ENCODE measurements around the gene LRMDA.

Gene LRMDA

DNA sequence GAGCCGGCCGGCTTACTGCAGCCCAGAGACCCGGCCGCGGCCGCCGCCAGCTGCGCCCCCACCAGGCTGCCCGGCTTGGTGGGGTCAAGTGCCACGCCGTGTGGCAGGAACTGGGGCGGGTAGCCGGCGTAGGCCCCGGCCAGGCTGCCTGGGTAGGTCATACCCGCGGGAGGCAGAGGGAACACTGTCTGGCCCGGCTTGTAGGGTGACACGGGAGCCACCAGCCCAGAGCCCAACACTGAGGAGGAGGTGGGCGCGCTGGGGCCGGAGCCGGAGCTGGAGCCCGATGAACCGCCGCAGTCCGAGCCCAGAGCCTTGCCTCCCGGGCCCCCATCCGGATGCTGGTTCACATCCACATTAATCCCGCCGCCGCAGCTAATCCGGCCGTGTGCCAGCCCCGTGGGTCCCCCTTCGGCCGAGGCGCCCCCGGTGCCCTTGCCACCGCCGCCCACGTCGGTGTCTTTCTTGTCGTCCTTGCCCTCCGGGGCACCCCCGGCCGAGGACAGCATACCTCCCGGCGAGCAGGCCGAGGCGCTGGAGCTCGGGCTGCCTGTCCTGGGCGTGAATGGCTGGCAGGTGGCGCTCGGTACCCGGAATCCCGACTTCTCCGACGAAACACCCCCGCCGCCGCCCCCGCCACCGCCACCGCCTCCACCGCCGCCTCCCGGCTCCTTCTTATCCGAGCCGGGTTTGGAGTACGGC is 31.8 kb upstream of the LRMDA start:
- TF ChIP-seq, protein P1, sequence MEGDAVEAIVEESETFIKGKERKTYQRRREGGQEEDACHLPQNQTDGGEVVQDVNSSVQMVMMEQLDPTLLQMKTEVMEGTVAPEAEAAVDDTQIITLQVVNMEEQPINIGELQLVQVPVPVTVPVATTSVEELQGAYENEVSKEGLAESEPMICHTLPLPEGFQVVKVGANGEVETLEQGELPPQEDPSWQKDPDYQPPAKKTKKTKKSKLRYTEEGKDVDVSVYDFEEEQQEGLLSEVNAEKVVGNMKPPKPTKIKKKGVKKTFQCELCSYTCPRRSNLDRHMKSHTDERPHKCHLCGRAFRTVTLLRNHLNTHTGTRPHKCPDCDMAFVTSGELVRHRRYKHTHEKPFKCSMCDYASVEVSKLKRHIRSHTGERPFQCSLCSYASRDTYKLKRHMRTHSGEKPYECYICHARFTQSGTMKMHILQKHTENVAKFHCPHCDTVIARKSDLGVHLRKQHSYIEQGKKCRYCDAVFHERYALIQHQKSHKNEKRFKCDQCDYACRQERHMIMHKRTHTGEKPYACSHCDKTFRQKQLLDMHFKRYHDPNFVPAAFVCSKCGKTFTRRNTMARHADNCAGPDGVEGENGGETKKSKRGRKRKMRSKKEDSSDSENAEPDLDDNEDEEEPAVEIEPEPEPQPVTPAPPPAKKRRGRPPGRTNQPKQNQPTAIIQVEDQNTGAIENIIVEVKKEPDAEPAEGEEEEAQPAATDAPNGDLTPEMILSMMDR (IDR thresholded peaks at IDR 0.05) = peak; percentile 64

DNA sequence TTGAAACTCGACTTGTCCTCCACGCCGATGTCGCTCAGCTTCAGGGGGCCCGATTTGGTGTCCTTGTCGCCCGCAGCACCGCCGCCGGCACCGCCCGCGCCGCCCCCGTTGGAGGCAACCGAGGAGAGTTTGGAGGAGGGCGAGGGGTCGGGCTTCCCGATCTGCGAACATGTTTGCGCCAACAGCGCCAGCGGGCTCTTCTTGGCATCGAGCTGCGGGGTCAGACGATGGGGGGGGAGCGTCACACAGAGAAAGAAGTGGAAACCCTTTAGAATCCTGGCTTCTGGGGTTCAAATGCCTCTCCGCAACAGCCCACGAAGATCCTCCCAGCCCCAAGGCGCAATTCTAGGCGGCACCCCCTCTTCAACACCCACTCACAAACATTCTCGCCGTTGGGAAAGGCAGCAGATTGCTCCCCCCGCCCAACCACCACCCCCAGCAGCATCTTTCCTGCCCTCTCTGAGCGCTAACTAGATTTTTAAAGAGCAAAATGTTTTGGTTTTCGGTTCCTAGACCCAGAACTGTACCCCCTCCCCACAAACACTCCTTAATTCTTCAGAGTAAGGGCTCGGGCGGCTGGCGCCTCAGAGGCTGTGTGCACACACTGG is 31.2 kb upstream of the LRMDA start:
- TF ChIP-seq, protein P1 (IDR thresholded peaks at IDR 0.05) = no peak

DNA sequence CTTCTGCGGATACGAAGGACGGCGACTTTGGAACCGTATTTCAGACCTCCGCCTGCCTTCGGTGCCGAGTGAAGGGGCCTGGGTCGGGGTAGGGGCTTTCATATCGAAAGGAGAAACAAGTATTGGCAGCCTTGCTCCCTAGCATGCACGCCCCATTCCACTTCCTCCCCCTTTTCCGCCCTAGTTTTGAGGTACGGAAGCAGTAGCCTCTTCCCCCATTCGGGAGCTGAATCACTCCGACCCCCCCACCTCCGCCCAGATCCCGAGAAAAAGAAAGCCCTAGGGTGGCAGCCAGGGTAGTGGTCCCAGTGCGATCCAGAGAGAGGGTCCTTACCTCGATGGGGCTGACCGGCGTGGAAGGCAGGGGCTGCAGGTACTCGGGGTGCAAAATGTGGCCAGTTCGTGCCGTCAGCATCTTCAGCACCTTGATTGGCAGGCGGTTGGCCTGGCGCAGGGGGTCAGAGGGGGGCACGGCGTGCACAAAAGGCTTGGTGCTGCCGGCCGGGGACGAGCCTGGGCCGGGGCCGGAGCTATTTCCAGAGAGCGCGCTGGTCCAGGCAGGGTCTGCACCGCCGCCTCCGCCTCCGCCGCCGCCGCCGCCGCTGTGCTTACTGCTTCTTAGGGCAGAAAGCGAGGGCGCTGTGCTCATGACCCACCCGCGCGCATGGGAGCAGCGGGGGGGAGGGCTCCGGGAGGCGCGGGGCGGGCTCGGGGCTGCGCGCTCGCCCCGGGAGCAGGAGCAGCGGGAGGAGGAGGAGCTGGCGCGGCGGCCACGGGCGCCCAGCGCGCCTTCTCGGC is 30.5 kb upstream of the LRMDA start:
- TF ChIP-seq, protein P1 (IDR thresholded peaks at IDR 0.05) = 0 out of 2 replicates have a peak, but pooled peaks have one; percentile 22

DNA sequence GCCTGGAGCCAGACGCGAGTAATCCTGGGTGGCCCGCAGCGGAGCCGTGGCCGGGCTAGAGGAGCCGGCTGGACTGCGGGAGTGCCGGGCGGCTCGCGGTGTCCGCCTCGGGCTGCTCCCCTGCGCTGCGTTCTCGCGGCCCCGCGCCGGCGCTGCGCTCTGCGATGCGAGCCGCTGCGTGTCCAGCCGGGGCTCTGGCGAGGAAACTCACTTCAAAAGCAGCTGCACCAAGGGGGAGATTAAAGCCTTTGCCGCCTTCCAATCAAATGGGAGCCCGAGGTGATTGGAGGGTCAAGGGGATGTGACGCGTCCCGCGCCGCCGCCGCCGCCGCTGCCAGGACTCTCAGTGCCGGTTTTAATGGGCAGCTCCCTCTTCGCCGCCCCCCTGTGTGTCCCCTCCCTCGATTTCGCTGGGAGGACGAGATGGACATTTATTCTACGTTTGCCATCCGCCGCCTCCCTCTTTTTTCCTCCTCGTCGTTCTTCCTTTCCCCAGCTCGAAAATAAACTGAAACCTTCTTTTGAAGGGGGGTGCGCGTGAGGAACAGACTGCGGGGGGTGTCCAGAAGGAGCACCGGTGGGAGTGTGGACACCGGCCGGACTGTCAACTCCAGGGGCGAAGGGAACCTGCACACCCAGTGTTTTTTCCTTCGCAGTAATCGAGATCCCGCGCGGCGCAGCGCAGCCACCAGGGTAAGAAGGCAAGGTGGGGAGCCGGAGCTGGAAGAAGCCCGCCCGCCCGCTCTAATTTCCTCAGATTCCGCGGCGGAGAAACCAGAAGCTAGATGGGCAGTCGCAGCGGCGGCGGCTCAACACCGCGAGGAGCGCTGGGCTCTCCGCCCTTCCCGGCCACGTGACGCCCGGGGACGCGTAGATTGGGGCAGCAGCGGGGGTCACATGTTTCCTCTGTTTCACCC is 29.6 kb upstream of the LRMDA start, which contains the start of gene ZNF503:
ZNF503 (minus strand) TSS at position 196 of the 917 bp plus-strand sequence. CDS start 345 bp downstream, outside the sequence.
- TF ChIP-seq, protein P1 (IDR thresholded peaks at IDR 0.05) = no peak

DNA sequence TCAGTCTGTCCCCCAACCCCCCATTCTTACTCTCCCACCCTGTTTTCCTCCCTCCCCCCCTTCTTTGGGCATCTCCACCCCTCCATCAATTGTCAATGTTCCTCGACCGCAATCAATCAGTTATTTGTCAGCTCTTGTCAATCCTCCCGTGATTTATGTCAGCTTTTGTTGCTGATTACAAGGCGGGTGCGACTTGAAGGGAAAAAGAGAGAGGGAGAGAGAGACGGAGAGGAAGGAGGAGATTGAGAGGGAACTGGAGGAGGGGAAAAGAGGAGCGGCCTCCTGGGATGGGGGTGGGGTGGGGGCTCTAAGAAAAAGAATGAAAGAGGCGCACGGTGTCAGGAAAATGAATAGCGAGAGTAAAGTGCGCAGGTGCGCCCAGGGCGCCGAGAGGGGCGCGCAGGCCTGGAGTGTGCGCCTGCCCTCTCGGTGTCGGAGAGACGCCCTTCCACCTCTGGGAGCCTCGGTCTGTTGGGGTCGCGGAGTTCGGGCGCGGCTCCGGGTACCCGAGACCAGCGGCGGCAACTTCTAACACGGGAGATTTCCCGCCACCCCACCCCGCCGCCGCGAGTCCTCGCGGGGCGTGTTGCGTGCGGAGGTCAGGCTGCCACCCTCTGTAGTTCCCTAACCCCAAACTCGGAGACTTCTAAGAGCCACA is 28.8 kb upstream of the LRMDA start:
- TF ChIP-seq, protein P1 (IDR thresholded peaks at IDR 0.05) = no peak

DNA sequence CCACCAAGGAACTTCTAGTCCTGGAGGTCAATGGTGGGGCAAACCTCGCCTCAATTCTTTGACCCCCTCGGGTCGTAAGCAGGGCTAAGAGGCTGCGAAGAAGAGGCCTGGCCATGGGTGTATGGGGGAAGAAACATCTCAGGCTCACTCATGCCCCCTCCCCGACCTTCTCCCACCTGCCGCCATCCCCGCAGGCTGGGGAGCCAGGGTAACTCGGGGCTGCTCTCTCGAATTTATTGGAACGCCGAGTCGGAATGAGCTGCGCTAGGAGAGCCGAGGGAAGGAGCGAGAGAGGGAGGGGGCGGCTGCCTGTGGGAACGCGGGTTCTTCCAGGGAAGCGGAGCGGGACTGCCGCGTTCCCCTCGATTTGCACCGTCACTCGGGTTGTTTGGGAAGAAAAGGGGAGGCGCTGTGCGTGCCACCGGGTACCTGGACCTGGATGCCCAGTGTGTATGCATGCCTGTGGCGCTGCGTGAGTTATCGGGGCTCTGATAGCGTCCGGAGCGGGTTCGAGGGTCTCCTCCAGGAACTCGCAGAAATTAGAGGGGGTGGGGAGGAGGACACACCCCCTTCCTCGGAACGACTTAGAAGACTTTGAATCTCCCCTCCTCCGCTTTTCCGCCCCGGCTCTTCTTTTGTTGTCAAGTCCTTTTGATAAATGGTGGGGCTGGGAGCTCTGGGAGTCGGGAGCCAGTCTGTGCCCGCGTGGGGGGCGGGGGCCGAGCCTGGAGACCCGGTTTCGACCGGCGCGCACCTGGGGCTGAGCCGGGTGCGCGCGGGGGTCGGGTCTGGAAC is 28.1 kb upstream of the LRMDA start:
- TF ChIP-seq, protein P1 (IDR thresholded peaks at IDR 0.05) = no peak
